HFFc6 (cell line): ENCODE measurements around the gene ZDHHC24. TPM values are rescaled to one million over a fixed set of nuclear protein-coding genes. Genes with fewer than 3 reads are reported as not detected.
"Not testable (repeated sequence)": the region's sequence is repeated elsewhere in the genome, so short reads cannot be mapped to it uniquely, and the experiment has no call there.

Experiments used
- DNase-seq: peaks from one replicate; pipeline ENCODE4 v3.0.0-alpha.2; 2018
- H3K27ac Mint-ChIP-seq: 2 replicates; pipeline ENCODE4 v1.8.0; 2020; ENCODE audit warnings: mild to moderate bottlenecking, mixed read lengths
- H3K27me3 Mint-ChIP-seq: 2 replicates; pipeline ENCODE4 v1.8.0; 2021; ENCODE audit warnings: mild to moderate bottlenecking, moderate library complexity, mixed read lengths; ENCODE audit not compliant: insufficient read depth
- H3K36me3 Mint-ChIP-seq: 2 replicates; pipeline ENCODE4 v1.8.0; 2021; ENCODE audit warnings: low read depth, mixed read lengths
- H3K4me1 Mint-ChIP-seq: 2 replicates; pipeline ENCODE4 v1.8.0; 2020; ENCODE audit warnings: low read depth, mixed read lengths
- H3K4me3 Mint-ChIP-seq: 2 replicates; pipeline ENCODE4 v1.8.0; 2020; ENCODE audit warnings: mild to moderate bottlenecking, moderate library complexity, mixed read lengths
- H3K9me3 Mint-ChIP-seq: 2 replicates; pipeline ENCODE4 v1.8.0; 2020; ENCODE audit warnings: mild to moderate bottlenecking, mixed read lengths
- total RNA-seq, 6 experiments: library from RNA; stranded (reverse); fragmentation: NEBNext Ultra II Directional; extraction: Animal tissue kit (Norgen Biotek cat#: 25700); gene quantifications; 2 replicates in 1 of 6; 3 replicates in 5 of 6; pipeline ENCODE4 v1.2.3, GENCODE V29; 2021
- TF ChIP-seq, protein P1 (sequence below): fragments of 200-600 bp; sonication (generic); IDR thresholded peaks from 2 replicates; pipeline ENCODE4 v1.5.0; 2021; ENCODE audit warnings: antibody characterized with exemption, mild to moderate bottlenecking

The ZDHHC24 gene
- total RNA-seq, 6 experiments from 2014 or later: 15.4 to 23.3 (median 18.6) TPM

GRCh38 chr11:66592457-66593302 lies 46.8 kb upstream of the ZDHHC24 start, which contains the start of the genes CCDC87 and CCS:
Gene CCDC87, minus strand, starts transcription at chr11:66593063. Its CDS starts 48 bp downstream, at chr11:66593015.
Gene CCS, plus strand, starts transcription at chr11:66593185. Its CDS starts 77 bp downstream, at chr11:66593262.
- peaks cover 3% of the 10 kb centered on the region; the same call in 1 of the 2 replicates for H3K27me3 Mint-ChIP-seq
- no peaks in the 10 kb centered on the region for H3K9me3 Mint-ChIP-seq
- peak within 1 kb of the TSS; percentile 96 for H3K27ac Mint-ChIP-seq
- peaks cover 14% of the 10 kb centered on the region for H3K4me1 Mint-ChIP-seq
- peak within 1 kb of the TSS; percentile 99 for H3K4me3 Mint-ChIP-seq
- H3K36me3 Mint-ChIP-seq: peaks cover 4% of the 10 kb centered on the region; the same call in 1 of the 2 replicates
- TF ChIP-seq, protein P1, sequence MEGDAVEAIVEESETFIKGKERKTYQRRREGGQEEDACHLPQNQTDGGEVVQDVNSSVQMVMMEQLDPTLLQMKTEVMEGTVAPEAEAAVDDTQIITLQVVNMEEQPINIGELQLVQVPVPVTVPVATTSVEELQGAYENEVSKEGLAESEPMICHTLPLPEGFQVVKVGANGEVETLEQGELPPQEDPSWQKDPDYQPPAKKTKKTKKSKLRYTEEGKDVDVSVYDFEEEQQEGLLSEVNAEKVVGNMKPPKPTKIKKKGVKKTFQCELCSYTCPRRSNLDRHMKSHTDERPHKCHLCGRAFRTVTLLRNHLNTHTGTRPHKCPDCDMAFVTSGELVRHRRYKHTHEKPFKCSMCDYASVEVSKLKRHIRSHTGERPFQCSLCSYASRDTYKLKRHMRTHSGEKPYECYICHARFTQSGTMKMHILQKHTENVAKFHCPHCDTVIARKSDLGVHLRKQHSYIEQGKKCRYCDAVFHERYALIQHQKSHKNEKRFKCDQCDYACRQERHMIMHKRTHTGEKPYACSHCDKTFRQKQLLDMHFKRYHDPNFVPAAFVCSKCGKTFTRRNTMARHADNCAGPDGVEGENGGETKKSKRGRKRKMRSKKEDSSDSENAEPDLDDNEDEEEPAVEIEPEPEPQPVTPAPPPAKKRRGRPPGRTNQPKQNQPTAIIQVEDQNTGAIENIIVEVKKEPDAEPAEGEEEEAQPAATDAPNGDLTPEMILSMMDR: peak; percentile 80
- DNase-seq: peak; percentile 95

DNA sequence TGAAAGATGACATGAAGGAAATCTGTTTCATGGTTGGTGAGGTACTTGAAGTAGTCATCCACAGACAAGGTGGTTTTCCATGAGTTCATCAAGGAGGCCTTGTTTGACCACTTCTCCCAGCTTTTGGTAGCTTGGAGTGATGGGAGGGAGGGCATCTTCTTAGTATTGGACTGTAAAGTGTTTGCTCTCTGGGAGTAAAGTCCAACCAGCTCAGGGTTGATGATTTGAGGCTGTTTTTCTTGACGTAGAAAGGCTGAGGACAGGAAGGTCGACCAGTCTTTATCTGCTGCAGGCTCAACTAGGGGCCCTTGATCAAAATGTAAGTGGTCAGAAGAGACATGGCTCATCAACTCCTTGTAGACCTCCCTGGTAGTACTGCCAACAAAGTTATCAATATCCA lies 45.3 kb upstream of the ZDHHC24 start:
- DNase-seq: no peak
- Mint-ChIP-seq H3K27ac (no peak overlapping the region), H3K4me1 (peaks cover 14% of the 10 kb centered on the region), H3K4me3 (no peak overlapping the region), H3K36me3 (peaks cover 4% of the 10 kb centered on the region; the same call in 1 of the 2 replicates), H3K9me3 (no peaks in the 10 kb centered on the region), H3K27me3 (peaks cover 3% of the 10 kb centered on the region)
- TF ChIP-seq, protein P1: no peak

DNA sequence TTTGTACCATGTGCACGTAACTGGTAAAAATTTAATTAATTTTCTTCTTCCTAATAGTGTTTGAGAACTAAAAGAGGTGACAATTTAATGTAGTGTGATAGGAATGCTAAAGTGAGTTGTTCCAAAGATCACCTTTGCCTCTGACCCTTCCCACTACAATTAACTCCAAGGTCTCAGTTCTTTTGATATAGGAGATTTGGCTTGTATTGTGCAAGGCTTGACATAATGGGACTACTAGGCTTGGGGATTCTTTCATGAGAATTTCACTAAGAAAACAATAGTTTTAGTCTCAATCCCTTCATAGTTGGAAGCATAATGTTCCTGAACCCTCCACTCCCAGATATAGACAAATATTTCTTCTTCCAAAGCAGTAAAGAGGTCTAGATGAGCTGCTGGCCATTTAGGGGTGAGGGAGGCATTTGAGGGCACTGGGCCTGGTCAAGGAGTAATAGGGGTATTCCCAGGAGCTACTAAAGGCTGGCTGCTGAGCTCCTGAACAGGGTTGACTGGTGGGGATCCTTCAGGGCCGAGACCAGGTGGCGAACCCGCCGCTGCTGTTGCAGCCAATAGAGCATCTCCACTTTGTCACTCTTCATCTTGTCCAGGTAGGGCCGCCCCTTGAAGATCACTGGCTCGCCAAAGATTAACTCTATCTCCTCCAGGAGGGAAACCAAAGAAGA lies 44.3 kb upstream of the ZDHHC24 start:
- no peak overlapping the region for H3K27ac Mint-ChIP-seq
- no peak for DNase-seq
- peaks cover 14% of the 10 kb centered on the region for H3K4me1 Mint-ChIP-seq
- no peak overlapping the region for H3K4me3 Mint-ChIP-seq
- H3K9me3 Mint-ChIP-seq: no peaks in the 10 kb centered on the region
- peaks cover 7% of the 10 kb centered on the region for H3K27me3 Mint-ChIP-seq
- TF ChIP-seq, protein P1: no peak
- H3K36me3 Mint-ChIP-seq: peaks cover 4% of the 10 kb centered on the region; the same call in 1 of the 2 replicates

DNA sequence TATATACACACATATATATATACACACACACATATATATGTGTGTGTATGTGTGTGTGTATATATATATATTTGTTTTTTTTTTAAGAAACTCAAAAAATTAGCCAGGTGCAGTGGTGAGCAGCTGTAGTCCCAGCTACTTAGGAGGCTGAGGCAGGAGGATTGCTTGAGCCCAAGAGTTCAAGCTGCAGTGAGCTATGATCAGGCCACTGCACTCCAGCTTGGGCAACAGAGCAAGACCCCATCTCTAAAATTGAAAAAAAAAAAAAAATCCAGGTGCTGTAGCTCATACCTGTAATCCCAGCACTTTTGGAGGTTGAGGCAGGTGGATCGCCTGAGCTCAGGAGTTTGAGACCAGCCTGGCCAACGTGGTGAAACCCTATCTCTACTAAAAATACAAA lies 43.5 kb upstream of the ZDHHC24 start:
- Mint-ChIP-seq H3K27me3 (peaks cover 12% of the 10 kb centered on the region), H3K4me1 (peaks cover 14% of the 10 kb centered on the region)
- not testable (repeated sequence) for H3K36me3 Mint-ChIP-seq, DNase-seq, H3K27ac Mint-ChIP-seq, H3K9me3 Mint-ChIP-seq, H3K4me3 Mint-ChIP-seq

DNA sequence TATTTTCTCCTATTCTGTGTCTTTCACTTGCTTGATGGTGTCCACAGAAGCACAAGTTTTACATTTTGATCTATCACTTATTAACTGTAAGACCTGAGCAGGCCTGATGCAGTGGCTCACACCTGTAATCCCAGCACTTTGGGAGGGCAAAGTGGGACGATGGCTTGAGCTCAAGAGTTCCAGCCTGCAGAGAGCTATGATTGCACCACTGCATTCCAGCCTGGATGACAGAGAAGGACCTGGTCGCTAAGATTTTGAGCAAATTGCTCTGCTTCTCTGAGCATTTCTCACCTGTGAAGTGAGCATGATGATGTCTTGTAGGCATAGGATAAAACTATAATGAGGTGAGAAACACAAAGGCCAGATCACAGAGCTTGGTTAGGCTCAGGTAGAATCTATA lies 40.3 kb upstream of the ZDHHC24 start:
- Mint-ChIP-seq H3K27ac (no peak overlapping the region), H3K9me3 (peaks cover 17% of the 10 kb centered on the region), H3K36me3 (peaks cover 7% of the 10 kb centered on the region; the same call in 1 of the 2 replicates), H3K4me1 (no peaks in the 10 kb centered on the region), H3K27me3 (peaks cover 13% of the 10 kb centered on the region), H3K4me3 (no peak overlapping the region)
- TF ChIP-seq, protein P1: no peak
- DNase-seq: no peak

DNA sequence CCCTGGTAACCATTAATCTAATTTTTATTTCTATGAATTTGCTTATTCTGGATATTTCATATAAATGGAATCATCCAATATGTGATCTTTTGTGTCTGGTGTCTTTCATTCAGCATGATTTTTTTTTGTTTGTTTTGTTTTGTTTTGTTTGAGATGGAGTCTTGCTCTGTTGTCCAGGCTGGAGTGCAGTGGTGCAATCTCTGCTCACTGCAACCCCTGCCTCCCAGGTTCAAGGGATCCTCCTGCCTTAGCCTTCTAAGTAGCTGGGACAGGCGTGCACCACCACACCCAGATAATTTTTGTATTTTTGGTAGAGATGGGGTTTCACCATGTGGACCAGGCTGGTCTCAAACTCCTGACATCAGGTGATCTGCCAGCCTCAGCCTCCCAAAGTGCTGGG lies 39.6 kb upstream of the ZDHHC24 start:
- not testable (repeated sequence) for H3K36me3 Mint-ChIP-seq

DNA sequence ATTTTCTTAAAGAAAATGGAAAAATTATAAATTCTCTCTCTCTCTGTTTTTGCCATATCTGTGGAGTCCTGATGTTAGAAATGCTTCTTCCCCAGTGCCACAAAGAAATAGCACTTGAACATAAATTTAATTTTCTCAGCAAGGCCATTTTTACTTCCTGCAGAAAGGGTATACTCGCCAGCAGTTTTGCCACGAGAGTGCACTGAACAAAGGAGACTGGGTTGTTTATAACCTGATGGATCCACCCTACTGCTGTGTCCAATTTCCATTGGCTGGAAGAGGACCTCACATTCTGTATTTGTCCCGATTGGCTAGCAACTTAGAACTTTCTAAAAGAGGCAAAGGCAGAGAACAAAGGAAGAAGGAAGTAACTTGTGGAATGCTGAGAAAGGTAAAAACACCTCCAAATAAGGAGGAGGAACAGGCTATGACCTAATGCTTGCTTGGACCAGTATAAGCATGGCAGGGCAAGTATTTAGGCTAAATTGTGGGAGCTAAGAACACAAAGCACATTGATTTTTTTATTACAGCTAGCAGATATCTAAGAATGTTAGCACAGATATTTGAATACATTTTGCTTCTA lies 36.8 kb upstream of the ZDHHC24 start:
- DNase-seq, H3K36me3 Mint-ChIP-seq, H3K4me1 Mint-ChIP-seq, H3K27ac Mint-ChIP-seq, H3K4me3 Mint-ChIP-seq: not testable (repeated sequence)
- Mint-ChIP-seq H3K27me3 (peaks cover 13% of the 10 kb centered on the region), H3K9me3 (peaks cover 17% of the 10 kb centered on the region)

More for the DNA sequence above, 39.6 kb upstream of the ZDHHC24 start:
- not testable (repeated sequence) for H3K4me1 Mint-ChIP-seq, H3K27ac Mint-ChIP-seq, H3K4me3 Mint-ChIP-seq, DNase-seq
- Mint-ChIP-seq H3K27me3 (peaks cover 13% of the 10 kb centered on the region), H3K9me3 (peaks cover 17% of the 10 kb centered on the region)
